Tibial nerve (tissue), 4 donors: ENCODE data around the gene NUP107.

Source experiments
- CTCF ChIP-seq, 5 experiments: fragments of 200-600 bp in 3 of 5; fragments of 450-650 bp in 2 of 5; sonication (generic) in 3 of 5; IDR thresholded peaks; one replicate each; pipeline ENCODE4 v1.5.1; 2016 to 2019; ENCODE audit warnings: antibody characterized with exemption in 5 of 5, mild to moderate bottlenecking in 3 of 5, moderate library complexity in 2 of 5
- EP300 ChIP-seq, 2 donors: sonication (generic); formaldehyde crosslinking; IDR thresholded peaks; one replicate each; pipeline ENCODE4 v1.6.1; 2017; ENCODE audit warnings: antibody characterized with exemption in 2 of 2, mild to moderate bottlenecking in 1 of 2
- POLR2A ChIP-seq, 2 donors: fragments of 450-650 bp; IDR thresholded peaks; one replicate each; pipeline ENCODE4 v1.6.1; 2017; ENCODE audit warnings: antibody characterized with exemption in 2 of 2, mild to moderate bottlenecking in 2 of 2, moderate library complexity in 2 of 2

DNA sequence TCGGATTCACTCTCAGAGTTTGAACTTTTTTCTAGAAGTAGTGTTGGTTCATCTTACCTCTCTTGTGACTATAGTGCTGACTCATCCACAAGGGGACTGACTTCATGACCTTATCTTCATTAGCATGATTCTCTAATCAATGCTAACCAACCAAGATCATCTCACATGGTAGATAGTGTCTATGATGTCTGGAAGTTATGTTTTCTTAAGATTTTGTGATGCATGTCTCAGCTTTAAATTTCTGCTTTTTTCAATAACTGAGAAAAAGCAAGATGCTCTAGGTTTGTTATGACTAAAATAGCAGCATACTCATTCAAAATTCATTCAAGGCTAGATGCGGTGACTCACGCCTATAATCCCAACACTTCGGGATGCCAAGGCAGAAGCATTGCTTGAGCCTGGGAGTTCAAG, 46.9 kb downstream of the NUP107 start:
- no peak for TF ChIP-seq POLR2A (IDR thresholded peaks at IDR 0.05)
- no peak for TF ChIP-seq CTCF (IDR thresholded peaks at IDR 0.05)
- TF ChIP-seq EP300 (IDR thresholded peaks at IDR 0.05) = no peak
